Right atrium auricular region (tissue), 2 donors: ENCODE results near the gene PSMD11. TPM values are rescaled to one million over a fixed set of nuclear protein-coding genes. Genes with fewer than 3 reads are reported as not detected.

ENCODE experiments used
- DNase-seq: peaks from one replicate; pipeline ENCODE4 v3.0.0-alpha.2; 2019; ENCODE audit warnings: low spot score
- H3K27ac ChIP-seq, 2 donors: fragments of 200-600 bp; sonication (generic); 1 replicate in 1 of 2; 2 replicates in 1 of 2; pipeline ENCODE4 v1.5.1; 2016 to 2019
- H3K27me3 ChIP-seq, 2 donors: fragments of 200-600 bp; sonication (generic); one replicate each; pipeline versions ENCODE4 v1.5.1 to v1.6.0; 2017 to 2019
- H3K36me3 ChIP-seq: fragments of 200-600 bp; sonication (generic); one replicate; pipeline ENCODE4 v1.5.1; 2016
- H3K4me1 ChIP-seq, 2 donors: fragments of 200-600 bp; sonication (generic); one replicate each; pipeline versions ENCODE4 v1.5.1 to v1.6.0; 2017 to 2019
- H3K4me3 ChIP-seq, 2 donors: fragments of 200-600 bp; sonication (generic); 1 replicate in 1 of 2; 2 replicates in 1 of 2; pipeline ENCODE4 v1.5.1; 2017 to 2019; ENCODE audit warnings: mild to moderate bottlenecking in 1 of 2, moderate library complexity in 1 of 2
- H3K9me3 ChIP-seq, 2 donors: fragments of 200-600 bp; sonication (generic); one replicate each; pipeline ENCODE4 v1.5.1; 2019
- CTCF ChIP-seq, 2 donors: fragments of 200-600 bp; sonication (generic); IDR thresholded peaks; one replicate each; pipeline ENCODE4 v1.5.1; 2019; ENCODE audit warnings: antibody characterized with exemption in 2 of 2
- total RNA-seq, 2 donors: library from RNA; depleted of rRNA; stranded (reverse); fragments of >200 nt; gene quantifications; one replicate each; pipeline ENCODE4 v1.1.0, GENCODE V29; 2016

Gene PSMD11
- total RNA-seq, 2 donors from 2014 or later, result 42.2 to 43.8 TPM

GRCh38 chr17:32495359-32496231 lies 51.3 kb downstream of the PSMD11 start:
- Histone ChIP-seq H3K27ac (peak overlapping the region; percentile 61 to 72), H3K4me3 (peak overlapping the region in 1 of 2 donors; percentile 8), H3K36me3 (no peaks in the 10 kb centered on the region), H3K27me3 (no peaks in the 10 kb centered on the region), H3K9me3 (no peaks in the 10 kb centered on the region), H3K4me1 (peaks cover 0 to 43% of the 10 kb centered on the region in 2 donors)
- DNase-seq, result no peak
- TF ChIP-seq CTCF (IDR thresholded peaks at IDR 0.05), result no peak

GRCh38 chr17:32496395-32497073 lies 52.2 kb downstream of the PSMD11 start:
- Histone ChIP-seq H3K36me3 (no peaks in the 10 kb centered on the region), H3K4me3 (no peak overlapping the region), H3K27me3 (no peaks in the 10 kb centered on the region), H3K27ac (peak overlapping the region; percentile 61 to 72), H3K4me1 (peaks cover 0 to 43% of the 10 kb centered on the region in 2 donors), H3K9me3 (no peaks in the 10 kb centered on the region)
- DNase-seq, result no peak
- no peak for TF ChIP-seq CTCF (IDR thresholded peaks at IDR 0.05)

- TF ChIP-seq CTCF (IDR thresholded peaks at IDR 0.05), result peak in 1 of 2 donors; percentile 40
- Histone ChIP-seq H3K4me1 (peaks cover 0 to 39% of the 10 kb centered on the region in 2 donors), H3K4me3 (no peak overlapping the region), H3K9me3 (no peaks in the 10 kb centered on the region), H3K27ac (no peak overlapping the region), H3K36me3 (no peaks in the 10 kb centered on the region), H3K27me3 (no peaks in the 10 kb centered on the region)
- no peak for DNase-seq
Observed at GRCh38 chr17:32497431-32498205, 53.3 kb downstream of the PSMD11 start.

GRCh38 chr17:32498391-32498790 lies 54.1 kb downstream of the PSMD11 start:
- Histone ChIP-seq H3K9me3 (no peaks in the 10 kb centered on the region), H3K27me3 (no peaks in the 10 kb centered on the region), H3K4me1 (peaks cover 0 to 31% of the 10 kb centered on the region in 2 donors), H3K36me3 (no peaks in the 10 kb centered on the region), H3K27ac (no peak overlapping the region), H3K4me3 (no peak overlapping the region)
- DNase-seq, result no peak
- TF ChIP-seq CTCF (IDR thresholded peaks at IDR 0.05), result no peak

- Histone ChIP-seq H3K27ac (no peak overlapping the region), H3K36me3 (no peaks in the 10 kb centered on the region), H3K9me3 (no peaks in the 10 kb centered on the region), H3K4me1 (peaks cover 0 to 15% of the 10 kb centered on the region in 2 donors), H3K27me3 (no peaks in the 10 kb centered on the region), H3K4me3 (no peak overlapping the region)
- no peak for DNase-seq
- TF ChIP-seq CTCF (IDR thresholded peaks at IDR 0.05), result no peak
Observed at GRCh38 chr17:32502013-32502412, 57.7 kb downstream of the PSMD11 start.
